Stimulated activated CD4-positive, alpha-beta T cell treated with anti-CD3 and anti-CD28 coated beads, TNF-alpha, amount 100 ng/mL, for 48 hours (primary cell): ENCODE data around the gene PPP1R13L.
"Not testable (repeated sequence)": the region's sequence is repeated elsewhere in the genome, so short reads cannot be mapped to it uniquely, and the experiment has no call there.

Experiments
- DNase-seq, 3 donors: peaks; one replicate each; pipeline ENCODE4 v3.0.0-alpha.2; 2020; ENCODE audit warnings: low read depth in 3 of 3

PPP1R13L gene

GRCh38 chr19:45432543-45432942 lies 27.7 kb upstream of the PPP1R13L start:
- DNase-seq = not testable (repeated sequence)

GRCh38 chr19:45431008-45431407 lies 26.1 kb upstream of the PPP1R13L start:
- DNase-seq = not testable (repeated sequence)

- not testable (repeated sequence) for DNase-seq
These were observed 25.0 kb upstream of the PPP1R13L start for GRCh38 chr19:45429896-45430295.

GRCh38 chr19:45428384-45429231 lies 23.7 kb upstream of the PPP1R13L start:
- DNase-seq = no peak

GRCh38 chr19:45424191-45425058 lies 19.6 kb upstream of the PPP1R13L start:
- DNase-seq = peak in 1 of 3 donors; percentile 27

GRCh38 chr19:45423589-45424190 lies 18.8 kb upstream of the PPP1R13L start, which contains the start of gene ERCC1:
ERCC1 (minus strand) TSS chr19:45423917; CDS start chr19:45423374, 543 bp downstream.
- peak; percentile 55 to 79 (median 64) for DNase-seq

- peak in 2 of 3 donors; percentile 80 to 91 for DNase-seq
These were observed 18.2 kb upstream of the PPP1R13L start for GRCh38 chr19:45423033-45423588.

GRCh38 chr19:45421947-45422498 lies 17.2 kb upstream of the PPP1R13L start:
- no peak for DNase-seq

GRCh38 chr19:45420871-45421270 lies 16.0 kb upstream of the PPP1R13L start:
- DNase-seq = no peak

GRCh38 chr19:45420356-45420755 lies 15.5 kb upstream of the PPP1R13L start:
- DNase-seq = no peak

GRCh38 chr19:45419895-45420294 lies 15.0 kb upstream of the PPP1R13L start:
- DNase-seq = no peak

GRCh38 chr19:45419396-45419795 lies 14.5 kb upstream of the PPP1R13L start:
- no peak for DNase-seq

- no peak for DNase-seq
These were observed 13.9 kb upstream of the PPP1R13L start for GRCh38 chr19:45418802-45419201.

- no peak for DNase-seq
These were observed 12.3 kb upstream of the PPP1R13L start for GRCh38 chr19:45417151-45417550.

- DNase-seq = no peak
These were observed 9.6 kb upstream of the PPP1R13L start for GRCh38 chr19:45414468-45414867.

- DNase-seq = no peak
These were observed 8.6 kb upstream of the PPP1R13L start for GRCh38 chr19:45413497-45413896.

GRCh38 chr19:45410330-45410729 lies 5.5 kb upstream of the PPP1R13L start:
- not testable (repeated sequence) for DNase-seq

- DNase-seq = no peak
These were observed 4.7 kb upstream of the PPP1R13L start for GRCh38 chr19:45409557-45409920.

- no peak for DNase-seq
These were observed 4.1 kb upstream of the PPP1R13L start for GRCh38 chr19:45408830-45409556.

- no peak for DNase-seq
These were observed 3.3 kb upstream of the PPP1R13L start for GRCh38 chr19:45408121-45408520.

GRCh38 chr19:45407585-45407984 lies 2.7 kb upstream of the PPP1R13L start:
- DNase-seq = not testable (repeated sequence)
